Hepatocyte (in vitro differentiated cells): ENCODE measurements around the gene SULT1A2.
"Not testable (repeated sequence)": the region's sequence is repeated elsewhere in the genome, so short reads cannot be mapped to it uniquely, and the experiment has no call there.

Experiments
- EZH2 ChIP-seq: fragments of 200-600 bp; sonication (generic); IDR thresholded peaks from 2 replicates; pipeline ENCODE4 v1.6.1; 2016; ENCODE audit warnings: antibody characterized with exemption, mild to moderate bottlenecking, borderline replicate concordance
- TF ChIP-seq, protein P1 (sequence below): fragments of 200-600 bp; sonication (generic); IDR thresholded peaks from 2 replicates; pipeline ENCODE4 v1.5.1; 2016; ENCODE audit warnings: antibody characterized with exemption, mild to moderate bottlenecking; ENCODE audit not compliant: poor library complexity

DNA sequence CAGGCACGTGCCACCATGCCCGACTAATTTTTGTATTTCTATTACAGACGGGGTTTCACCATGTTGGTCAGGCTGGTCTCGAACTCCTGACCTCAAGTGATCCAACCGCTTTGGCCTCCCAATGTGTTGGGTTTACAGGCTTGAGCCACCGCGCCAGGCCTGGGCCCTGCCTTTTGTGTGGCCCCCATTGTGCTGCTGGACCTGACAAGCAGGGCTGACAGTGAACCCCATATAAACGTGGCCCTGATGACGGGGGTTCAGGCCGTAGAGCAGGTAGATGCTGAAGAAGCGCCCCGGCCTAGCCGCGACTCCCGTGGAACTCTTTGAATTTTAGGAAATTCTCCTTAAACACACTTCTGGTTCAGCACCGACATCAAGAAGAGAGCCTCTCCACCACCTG lies 17.7 kb upstream of the SULT1A2 start:
- not testable (repeated sequence) for TF ChIP-seq EZH2
- TF ChIP-seq, protein P1, sequence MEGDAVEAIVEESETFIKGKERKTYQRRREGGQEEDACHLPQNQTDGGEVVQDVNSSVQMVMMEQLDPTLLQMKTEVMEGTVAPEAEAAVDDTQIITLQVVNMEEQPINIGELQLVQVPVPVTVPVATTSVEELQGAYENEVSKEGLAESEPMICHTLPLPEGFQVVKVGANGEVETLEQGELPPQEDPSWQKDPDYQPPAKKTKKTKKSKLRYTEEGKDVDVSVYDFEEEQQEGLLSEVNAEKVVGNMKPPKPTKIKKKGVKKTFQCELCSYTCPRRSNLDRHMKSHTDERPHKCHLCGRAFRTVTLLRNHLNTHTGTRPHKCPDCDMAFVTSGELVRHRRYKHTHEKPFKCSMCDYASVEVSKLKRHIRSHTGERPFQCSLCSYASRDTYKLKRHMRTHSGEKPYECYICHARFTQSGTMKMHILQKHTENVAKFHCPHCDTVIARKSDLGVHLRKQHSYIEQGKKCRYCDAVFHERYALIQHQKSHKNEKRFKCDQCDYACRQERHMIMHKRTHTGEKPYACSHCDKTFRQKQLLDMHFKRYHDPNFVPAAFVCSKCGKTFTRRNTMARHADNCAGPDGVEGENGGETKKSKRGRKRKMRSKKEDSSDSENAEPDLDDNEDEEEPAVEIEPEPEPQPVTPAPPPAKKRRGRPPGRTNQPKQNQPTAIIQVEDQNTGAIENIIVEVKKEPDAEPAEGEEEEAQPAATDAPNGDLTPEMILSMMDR, result not testable (repeated sequence)
